Mucosa of descending colon (tissue), 3 donors: ENCODE measurements around the gene SOX8. TPM values are rescaled to one million over a fixed set of nuclear protein-coding genes. Genes with fewer than 3 reads are reported as not detected.

Experiments
- ATAC-seq: fragments of 200-7000 bp; cut with Tn5 transposase; one replicate; pipeline ENCODE4 v1.9.1; 2020; ENCODE audit warnings: mild to moderate bottlenecking, moderate library complexity
- DNase-seq, 3 donors: peaks; one replicate each; pipeline ENCODE4 v3.0.0-alpha.2; 2020
- H3K36me3 ChIP-seq: fragments of 200-600 bp; one replicate; pipeline ENCODE4 v1.8.0; 2021; ENCODE audit warnings: low read depth, mild to moderate bottlenecking
- H3K4me1 ChIP-seq: fragments of 200-600 bp; one replicate; pipeline ENCODE4 v1.8.0; 2021; ENCODE audit warnings: low read depth, mild to moderate bottlenecking
- H3K4me3 ChIP-seq: fragments of 200-600 bp; one replicate; pipeline ENCODE4 v1.8.0; 2021; ENCODE audit warnings: mild to moderate bottlenecking
- H3K9me3 ChIP-seq: fragments of 200-600 bp; one replicate; pipeline ENCODE4 v1.8.0; 2021; ENCODE audit warnings: mild to moderate bottlenecking
- CTCF ChIP-seq: fragments of 200-600 bp; IDR thresholded peaks from one replicate; pipeline ENCODE4 v1.8.0; 2022; ENCODE audit warnings: antibody characterized with exemption, mild to moderate bottlenecking
- intact Hi-C, 2 donors: fragments of 100-400 bp; cut with DNase I in 1 of 2; cut with micrococcal nuclease in 1 of 2; formaldehyde crosslinking; loops; one replicate each; pipeline versions ENCODE4 v1.11.0 to v1.11.1; 2022; cut with DNase I, micrococcal nuclease
- total RNA-seq, 3 donors: library from RNA; stranded (reverse); fragmentation: NEBNext Ultra II Directional in 2 of 3; extraction: Animal tissue kit (Norgen Biotek cat#: 25700) in 2 of 3; gene quantifications; one replicate each; pipeline versions ENCODE4 v1.2.1 to v1.2.4, GENCODE V29; 2021 to 2023
- donor health status: DM: no; HTN: no; CAD: no; lungs with moderate emphysema.
- donor health status: DM: no; HTN: no; CAD: no.
- donor health status: DM: no; HTN: yes; CAD: no.

Gene SOX8
- total RNA-seq, 3 donors from 2014 or later: 0.67 to 3.1 (median 0.75) TPM

GRCh38 chr16:972316-973002, 9.1 kb upstream of the SOX8 start:
- DNase-seq: peak in 1 of 3 donors; percentile 46
- intact Hi-C loops: no loop called here
- ATAC-seq: no peak
- Histone ChIP-seq H3K4me1 (peaks cover 14% of the 10 kb centered on the region), H3K9me3 (no peaks in the 10 kb centered on the region), H3K4me3 (no peak overlapping the region), H3K36me3 (no peaks in the 10 kb centered on the region)
- TF ChIP-seq CTCF: no peak

- intact Hi-C loops: no loop called here
- no peak overlapping the region for H3K4me3 ChIP-seq
- no peak for DNase-seq
- H3K36me3 ChIP-seq: no peaks in the 10 kb centered on the region
- TF ChIP-seq CTCF: no peak
- H3K9me3 ChIP-seq: no peaks in the 10 kb centered on the region
- no peak for ATAC-seq
- peaks cover 14% of the 10 kb centered on the region for H3K4me1 ChIP-seq
These were observed 8.2 kb upstream of the SOX8 start for GRCh38 chr16:973366-973765.

DNA sequence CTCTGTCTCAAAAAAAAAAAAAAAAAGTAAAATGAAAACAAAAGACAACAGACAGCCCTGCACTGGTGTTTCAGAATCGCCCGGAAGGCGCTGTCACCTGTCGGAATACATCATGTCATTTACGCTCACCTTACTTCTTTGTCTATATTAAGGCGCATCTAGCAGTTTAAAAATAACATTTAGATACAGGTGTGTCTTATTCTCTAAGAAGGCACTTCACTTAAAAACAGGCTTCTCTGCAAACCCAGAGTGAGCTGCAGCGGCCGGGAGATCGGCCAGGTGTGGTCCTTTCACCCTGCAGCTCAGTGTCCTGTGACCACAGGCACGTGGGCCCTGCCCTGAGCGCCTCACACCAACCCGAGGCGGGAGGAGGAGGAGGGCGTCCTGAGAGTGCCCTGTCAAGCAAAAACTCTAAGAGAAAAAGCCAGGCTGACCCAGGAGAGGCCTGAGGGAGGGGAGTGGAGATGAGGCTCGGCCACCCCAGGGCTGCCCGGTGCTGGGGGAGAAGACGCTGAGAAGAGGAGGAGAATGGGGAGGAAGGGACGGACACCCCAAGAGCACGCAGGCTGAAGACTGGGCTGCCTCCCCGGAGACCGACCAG, 7.5 kb upstream of the SOX8 start:
- Histone ChIP-seq H3K4me1 (peaks cover 14% of the 10 kb centered on the region), H3K36me3 (no peaks in the 10 kb centered on the region), H3K4me3 (no peak overlapping the region), H3K9me3 (no peaks in the 10 kb centered on the region)
- peak in 1 of 3 donors; percentile 54 for DNase-seq
- no peak for ATAC-seq
- intact Hi-C loops: no loop called here
- TF ChIP-seq CTCF: no peak

GRCh38 chr16:974611-975261, 6.8 kb upstream of the SOX8 start:
- Histone ChIP-seq H3K36me3 (no peaks in the 10 kb centered on the region), H3K9me3 (no peaks in the 10 kb centered on the region), H3K4me1 (peaks cover 10% of the 10 kb centered on the region), H3K4me3 (no peak overlapping the region)
- peak in 1 of 3 donors; percentile 46 for DNase-seq
- no peak for ATAC-seq
- intact Hi-C loops: no loop called here
- TF ChIP-seq CTCF: no peak

GRCh38 chr16:975291-975690, 6.3 kb upstream of the SOX8 start:
- H3K4me3 ChIP-seq: no peak overlapping the region
- no peaks in the 10 kb centered on the region for H3K9me3 ChIP-seq
- no peak for DNase-seq
- ATAC-seq: no peak
- H3K4me1 ChIP-seq: peaks cover 7% of the 10 kb centered on the region
- intact Hi-C loops: no loop called here
- TF ChIP-seq CTCF: no peak
- H3K36me3 ChIP-seq: no peaks in the 10 kb centered on the region
